Esophagus mucosa (tissue), 1 donor: ENCODE results near the gene EXTL1. TPM values are rescaled to one million over a fixed set of nuclear protein-coding genes. Genes with fewer than 3 reads are reported as not detected.
"Not testable (repeated sequence)": the region's sequence is repeated elsewhere in the genome, so short reads cannot be mapped to it uniquely, and the experiment has no call there.

Source experiments
- ATAC-seq: fragments of 200-7000 bp; cut with Tn5 transposase; one replicate; pipeline ENCODE4 v1.9.1; 2020
- total RNA-seq: library from RNA; stranded (reverse); gene quantifications from one replicate; pipeline ENCODE4 v1.2.4, GENCODE V29; 2023
- donor health status: DM: yes; HTN: yes; CAD: no.

Gene EXTL1
- total RNA-seq, result not detected

- no peak for ATAC-seq
Observed at GRCh38 chr1:26021647-26022403, at the start of gene EXTL1. Gene EXTL1, plus strand, starts transcription at chr1:26021775. Its CDS starts 872 bp downstream, at chr1:26022647.

GRCh38 chr1:25971811-25972180, 49.8 kb upstream of the EXTL1 start:
- ATAC-seq, result no peak

GRCh38 chr1:25973610-25974321, 47.8 kb upstream of the EXTL1 start:
- ATAC-seq, result no peak

- ATAC-seq, result no peak
Observed at GRCh38 chr1:25977801-25978200, 43.8 kb upstream of the EXTL1 start.

GRCh38 chr1:25978403-25978802, 43.2 kb upstream of the EXTL1 start:
- ATAC-seq, result no peak

GRCh38 chr1:25979210-25979609, 42.4 kb upstream of the EXTL1 start:
- ATAC-seq, result no peak

- no peak for ATAC-seq
Observed at GRCh38 chr1:25985171-25985570, 36.4 kb upstream of the EXTL1 start.

- ATAC-seq, result no peak
Observed at GRCh38 chr1:25985670-25986069, 35.9 kb upstream of the EXTL1 start.

GRCh38 chr1:25986773-25987172, 34.8 kb upstream of the EXTL1 start:
- not testable (repeated sequence) for ATAC-seq

GRCh38 chr1:25987951-25988350, 33.6 kb upstream of the EXTL1 start:
- ATAC-seq, result no peak

GRCh38 chr1:25989440-25990234, 31.9 kb upstream of the EXTL1 start:
- ATAC-seq, result no peak

GRCh38 chr1:25990251-25990650, 31.3 kb upstream of the EXTL1 start:
- ATAC-seq, result no peak

- no peak for ATAC-seq
Observed at GRCh38 chr1:25990702-25991395, 30.7 kb upstream of the EXTL1 start.

- no peak for ATAC-seq
Observed at GRCh38 chr1:25991937-25992688, 29.5 kb upstream of the EXTL1 start.

- no peak for ATAC-seq
Observed at GRCh38 chr1:25992689-25993171, 28.8 kb upstream of the EXTL1 start.

GRCh38 chr1:25993197-25993951, 28.2 kb upstream of the EXTL1 start:
- no peak for ATAC-seq

- ATAC-seq, result no peak
Observed at GRCh38 chr1:25994402-25995150, 27.0 kb upstream of the EXTL1 start.

GRCh38 chr1:25996966-25997827, 24.4 kb upstream of the EXTL1 start:
- peak; percentile 36 for ATAC-seq
